ENCODE measurements around the gene PEX5L. TPM values are rescaled to one million over a fixed set of nuclear protein-coding genes. Genes with fewer than 3 reads are reported as not detected.

The PEX5L gene
- total and polyA plus RNA-seq, 10 of the 15 experiments (the other 5 are each of a cell fraction or from before 2014, with no cell fraction given), result 0.11 to 17.0 (median 0.50) TPM

GRCh38 chr3:179871782-179872181 lies 165.0 kb downstream of the PEX5L start (continued):
- TF ChIP-seq, protein P1, sequence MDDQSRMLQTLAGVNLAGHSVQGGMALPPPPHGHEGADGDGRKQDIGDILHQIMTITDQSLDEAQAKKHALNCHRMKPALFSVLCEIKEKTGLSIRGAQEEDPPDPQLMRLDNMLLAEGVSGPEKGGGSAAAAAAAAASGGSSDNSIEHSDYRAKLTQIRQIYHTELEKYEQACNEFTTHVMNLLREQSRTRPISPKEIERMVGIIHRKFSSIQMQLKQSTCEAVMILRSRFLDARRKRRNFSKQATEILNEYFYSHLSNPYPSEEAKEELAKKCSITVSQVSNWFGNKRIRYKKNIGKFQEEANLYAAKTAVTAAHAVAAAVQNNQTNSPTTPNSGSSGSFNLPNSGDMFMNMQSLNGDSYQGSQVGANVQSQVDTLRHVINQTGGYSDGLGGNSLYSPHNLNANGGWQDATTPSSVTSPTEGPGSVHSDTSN (IDR thresholded peaks at IDR 0.05; ENCODE audit: insufficient replicate concordance, low read depth, low read length), result no peak

GRCh38 chr3:179868715-179869114 lies 168.0 kb downstream of the PEX5L start:
- SMC1A ChIA-PET (ENCODE audit: uncharacterized antibody, unreplicated experiment), result interaction anchor here (0.8 to 1.7 kb wide), 2 partner anchors 16 to 98 kb away, joined by 3 read pairs; no protein-coding TSS in a partner anchor
- H3K4me3 ChIP-seq, result no peak overlapping the region
- TF ChIP-seq POLR2A (IDR thresholded peaks at IDR 0.05; ENCODE audit: low read depth, low read length) (no peak), ZNF207 (IDR thresholded peaks at IDR 0.05; ENCODE audit: borderline replicate concordance) (no peak), PAX5 (IDR thresholded peaks at IDR 0.05; ENCODE audit: borderline replicate concordance, low read depth, low read length) (no peak), ZNF384 (IDR thresholded peaks at IDR 0.05; ENCODE audit: borderline replicate concordance, low read depth, low read length) (no peak)
- no peaks in the 10 kb centered on the region for H3K36me3 ChIP-seq (ENCODE audit: control insufficient read depth in 2 of 2, insufficient read depth in 2 of 2, low read length in 1 of 2)
- no peak overlapping the region for H2AFZ ChIP-seq (ENCODE audit: control insufficient read depth, low read depth, low read length)
- H3K79me2 ChIP-seq (ENCODE audit: control insufficient read depth, insufficient read depth, low read length), result no peaks in the 10 kb centered on the region
- ATAC-seq (no peak), DNase-seq (ENCODE audit: low read depth, low spot score) (no peak), FAIRE-seq (no peak)
- RAD21 ChIA-PET (ENCODE audit: unreplicated experiment), result no interaction called here
- in situ Hi-C loops (cut with MboI), result no loop called here
- no TSS peak for BruUV-seq (replicated peaks)
- intact Hi-C loops (cut with micrococcal nuclease; ENCODE audit: unreplicated experiment), result no loop called here
- no peaks in the 10 kb centered on the region for H3K4me1 ChIP-seq (ENCODE audit: control insufficient read depth, insufficient read depth, low read length)
- H3K4me2 ChIP-seq (ENCODE audit: control insufficient read depth, insufficient read depth), result no peak overlapping the region
- CTCF ChIA-PET, result interaction anchor here (0.6 to 1.3 kb wide), 3 partner anchors 9 to 320 kb away, joined by 3 read pairs; no protein-coding TSS in a partner anchor
- H3K9me3 ChIP-seq (replicated peaks; ENCODE audit: control insufficient read depth, insufficient read depth, low read length), result no peaks in the 10 kb centered on the region; the same call in 2 of the 3 replicates
- no peaks in the 10 kb centered on the region for H4K20me1 ChIP-seq (ENCODE audit: control insufficient read depth, insufficient read depth)
- H3K9ac ChIP-seq (ENCODE audit: control insufficient read depth, insufficient read depth, low read length), result no peak overlapping the region
- POLR2A ChIA-PET, result no interaction called here
- no peak overlapping the region for H3K27ac ChIP-seq (ENCODE audit: control insufficient read depth, insufficient read depth)
- H3K27me3 ChIP-seq (replicated peaks in 1 of 2; ENCODE audit: control insufficient read depth in 2 of 2, insufficient read depth in 2 of 2, low read length in 1 of 2), result no peaks in the 10 kb centered on the region
- WGBS (ENCODE audit: insufficient coverage, insufficient replicate concordance, low lambda C conversion rate, missing lambda C conversion rate), result 9% methylated on average over 5 of the region's 5 CpGs
